BJ (cell line): ENCODE results near the gene CFAP100. TPM values are rescaled to one million over a fixed set of nuclear protein-coding genes. Genes with fewer than 3 reads are reported as not detected.

ENCODE experiments used
- CTCF ChIA-PET: fragments of 350-600 bp; formaldehyde crosslinking; extraction: SDS; loops from one replicate; lab custom pipeline; 2021; ENCODE audit warnings: antibody characterized with exemption, inconsistent platforms; lab: Yijun Ruan, JAX
- POLR2A ChIA-PET: fragments of 300-600 bp; sonication (Branson Sonifier 250); formaldehyde crosslinking; extraction: SDS; loops from one replicate; lab custom pipeline; 2021; ENCODE audit warnings: antibody characterized with exemption; lab: Charles Lee
- DNase-seq: peaks from one replicate; pipeline ENCODE4 v3.0.0-alpha.2; 2011; ENCODE audit warnings: low read depth
- H3K27me3 ChIP-seq: 2 replicates; pipeline ENCODE4 v1.6.0; 2011; ENCODE audit warnings: low read length; ENCODE audit not compliant: control insufficient read depth, insufficient read depth
- H3K36me3 ChIP-seq: 2 replicates; pipeline ENCODE4 v1.5.1; 2011; ENCODE audit warnings: low read length; ENCODE audit not compliant: control insufficient read depth, insufficient read depth
- H3K4me3 ChIP-seq: 2 replicates; pipeline ENCODE4 v1.5.1; 2011; ENCODE audit warnings: low read depth, mild to moderate bottlenecking, control low read depth, low read length
- CTCF ChIP-seq: IDR thresholded peaks from 2 replicates; pipeline ENCODE4 v1.5.1; 2011; ENCODE audit warnings: low read depth, mild to moderate bottlenecking, control low read depth, inconsistent platforms, low read length, moderate library complexity; ENCODE audit not compliant: insufficient read depth
- polyA plus RNA-seq: library from polyadenylated mRNA; depleted of rRNA; stranded (reverse); fragments of >200 nt; gene quantifications from 2 replicates; pipeline ENCODE4 v1.2.3, GENCODE V29; 2011

Gene CFAP100
- polyA plus RNA-seq, 1 experiment = not detected

GRCh38 chr3:126421573-126422119 is 26.9 kb downstream of the CFAP100 start:
- no peak overlapping the region for H3K4me3 ChIP-seq
- POLR2A ChIA-PET = no interaction called here
- no peak for DNase-seq
- peaks cover 4% of the 10 kb centered on the region for H3K27me3 ChIP-seq
- CTCF ChIA-PET = no interaction called here
- H3K36me3 ChIP-seq = no peaks in the 10 kb centered on the region
- no peak for TF ChIP-seq CTCF

GRCh38 chr3:126422121-126422520 is 27.4 kb downstream of the CFAP100 start:
- no peak overlapping the region for H3K4me3 ChIP-seq
- POLR2A ChIA-PET = no interaction called here
- CTCF ChIA-PET = no interaction called here
- TF ChIP-seq CTCF = no peak
- DNase-seq = no peak
- H3K27me3 ChIP-seq = peaks cover 4% of the 10 kb centered on the region
- H3K36me3 ChIP-seq = no peaks in the 10 kb centered on the region

GRCh38 chr3:126422571-126423091 is 27.9 kb downstream of the CFAP100 start:
- ChIA-PET CTCF (no interaction called here), POLR2A (no interaction called here)
- no peak overlapping the region for H3K4me3 ChIP-seq
- no peaks in the 10 kb centered on the region for H3K36me3 ChIP-seq
- no peak for DNase-seq
- TF ChIP-seq CTCF = no peak
- peaks cover 3% of the 10 kb centered on the region for H3K27me3 ChIP-seq

- no peak for DNase-seq
- ChIA-PET POLR2A (no interaction called here), CTCF (no interaction called here)
- Histone ChIP-seq H3K36me3 (no peaks in the 10 kb centered on the region), H3K4me3 (no peak overlapping the region), H3K27me3 (no peaks in the 10 kb centered on the region; the same call in 1 of the 2 replicates)
- no peak for TF ChIP-seq CTCF
Measured at GRCh38 chr3:126423191-126424038, 28.7 kb downstream of the CFAP100 start.

- H3K27me3 ChIP-seq = no peaks in the 10 kb centered on the region
Measured at GRCh38 chr3:126424039-126424717, 29.5 kb downstream of the CFAP100 start.

More at GRCh38 chr3:126424039-126424717, 29.5 kb downstream of the CFAP100 start:
- Histone ChIP-seq H3K4me3 (no peak overlapping the region), H3K36me3 (no peaks in the 10 kb centered on the region)
- no peak for DNase-seq
- POLR2A ChIA-PET = no interaction called here
- TF ChIP-seq CTCF = no peak
- CTCF ChIA-PET = no interaction called here
